OCI-LY1 (cell line): Measurements from ENCODE around the gene ZFY.
A peak's percentile ranks its signal among the peaks of the same experiment; 100 is the strongest.

Experiments used
- H2AFZ ChIP-seq: fragments of 200-600 bp; sonication (generic), shearing (Covaris generic); 2 replicates; pipeline ENCODE4 v1.6.0; 2014; ENCODE audit warnings: antibody characterized with exemption, mild to moderate bottlenecking, low read length
- H3F3A ChIP-seq: fragments of 200-600 bp; sonication (generic), shearing (Covaris generic); 2 replicates; pipeline ENCODE4 v1.6.0; 2014; ENCODE audit warnings: mild to moderate bottlenecking, antibody characterized with exemption, low read length, moderate library complexity; ENCODE audit not compliant: insufficient read depth
- H3K27ac ChIP-seq: fragments of 200-600 bp; sonication (generic); 2 replicates; pipeline ENCODE4 v1.5.1; 2014; ENCODE audit warnings: low read length, mixed run types, mild to moderate bottlenecking, low read depth; ENCODE audit not compliant: poor library complexity, severe bottlenecking
- H3K27me3 ChIP-seq: fragments of 200-600 bp; sonication (generic); 2 replicates; pipeline ENCODE4 v1.6.0; 2014; ENCODE audit warnings: antibody characterized with exemption, mild to moderate bottlenecking, low read length, moderate library complexity; ENCODE audit not compliant: insufficient read depth
- H3K36me3 ChIP-seq: fragments of 200-600 bp; sonication (generic); 2 replicates; pipeline ENCODE4 v1.6.1; 2014; ENCODE audit warnings: mild to moderate bottlenecking, antibody characterized with exemption, low read length, moderate library complexity, mixed read lengths; ENCODE audit not compliant: insufficient read depth
- H3K4me1 ChIP-seq: fragments of 200-600 bp; sonication (generic); 2 replicates; pipeline ENCODE4 v1.5.1; 2014; ENCODE audit warnings: mild to moderate bottlenecking, low read length, moderate library complexity; ENCODE audit not compliant: insufficient read depth, severe bottlenecking
- H3K4me2 ChIP-seq: fragments of 200-600 bp; sonication (generic), shearing (Covaris generic); 2 replicates; pipeline ENCODE4 v1.6.1; 2014; ENCODE audit warnings: low read length
- H3K4me3 ChIP-seq: fragments of 200-600 bp; sonication (generic); 2 replicates; pipeline ENCODE4 v1.5.1; 2014; ENCODE audit warnings: low read length, low read depth, mild to moderate bottlenecking, mixed read lengths; ENCODE audit not compliant: poor library complexity, severe bottlenecking
- H3K79me2 ChIP-seq: fragments of 200-600 bp; shearing (Covaris generic); 2 replicates; pipeline ENCODE4 v1.6.1; 2016; ENCODE audit warnings: mixed run types, low read length, mixed read lengths; ENCODE audit not compliant: insufficient read depth
- H3K9ac ChIP-seq: fragments of 200-600 bp; sonication (generic), shearing (Covaris generic); 2 replicates; pipeline ENCODE4 v1.6.1; 2014; ENCODE audit warnings: mild to moderate bottlenecking, low read length, mixed read lengths
- H3K9me2 ChIP-seq: fragments of 200-600 bp; sonication (generic), shearing (Covaris generic); 2 replicates; pipeline ENCODE4 v1.6.1; 2014; ENCODE audit warnings: low read depth, mild to moderate bottlenecking, low read length, mixed read lengths
- H3K9me3 ChIP-seq: fragments of 200-600 bp; shearing (Covaris generic); 2 replicates; pipeline ENCODE4 v1.6.1; 2014; ENCODE audit warnings: low read length, mixed read lengths
- H4K20me1 ChIP-seq: fragments of 200-600 bp; sonication (generic), shearing (Covaris generic); 2 replicates; pipeline ENCODE4 v1.6.0; 2016; ENCODE audit warnings: mild to moderate bottlenecking, low read length; ENCODE audit not compliant: insufficient read depth
- CTCF ChIP-seq: fragments of 200-600 bp; sonication (generic), shearing (Covaris generic); IDR thresholded peaks from 2 replicates; pipeline ENCODE4 v1.5.1; 2017; ENCODE audit warnings: mild to moderate bottlenecking, antibody characterized with exemption, low read length, moderate library complexity, mixed read lengths
- EZH2 ChIP-seq: fragments of 200-600 bp; sonication (generic), shearing (Covaris generic); IDR thresholded peaks from 2 replicates; pipeline ENCODE4 v1.8.0; 2017; ENCODE audit warnings: borderline replicate concordance, mixed run types, mild to moderate bottlenecking, antibody characterized with exemption, low read length, moderate library complexity, mixed read lengths

ZFY gene

GRCh38 chrY:3007967-3008366 is 72.8 kb downstream of the ZFY start:
- Histone ChIP-seq H3K4me3 (no peak overlapping the region), H3K27ac (no peak overlapping the region)
- no peak for TF ChIP-seq CTCF
- TF ChIP-seq EZH2: no peak

GRCh38 chrY:3012226-3012625 is 77.0 kb downstream of the ZFY start:
- Histone ChIP-seq H3K4me1 (peaks cover 20% of the 10 kb centered on the region), H3K27me3 (no peaks in the 10 kb centered on the region), H2AFZ (no peak overlapping the region), H3K9me3 (no peaks in the 10 kb centered on the region), H3K4me3 (no peak overlapping the region), H3K79me2 (no peaks in the 10 kb centered on the region; the same call in 1 of the 2 replicates), H3K4me2 (no peak overlapping the region), H4K20me1 (no peaks in the 10 kb centered on the region), H3K36me3 (peaks cover 4% of the 10 kb centered on the region; the same call in 1 of the 2 replicates), H3K9ac (no peak overlapping the region), H3K27ac (no peak overlapping the region), H3K9me2 (no peaks in the 10 kb centered on the region), H3F3A (no peaks in the 10 kb centered on the region)
- no peak for TF ChIP-seq EZH2
- TF ChIP-seq CTCF: no peak

More at GRCh38 chrY:3007967-3008366, 72.8 kb downstream of the ZFY start:
- Histone ChIP-seq H3K9me3 (no peaks in the 10 kb centered on the region), H3K36me3 (peaks cover 4% of the 10 kb centered on the region; the same call in 1 of the 2 replicates), H3K9me2 (no peaks in the 10 kb centered on the region), H3K9ac (no peak overlapping the region), H2AFZ (no peak overlapping the region), H3F3A (no peaks in the 10 kb centered on the region), H3K4me1 (peaks cover 30% of the 10 kb centered on the region), H3K4me2 (no peak overlapping the region), H4K20me1 (no peaks in the 10 kb centered on the region), H3K27me3 (no peaks in the 10 kb centered on the region), H3K79me2 (peaks cover 6% of the 10 kb centered on the region; the same call in 1 of the 2 replicates)

- TF ChIP-seq EZH2 (no peak), CTCF (no peak)
- Histone ChIP-seq H3K27me3 (no peaks in the 10 kb centered on the region), H3K9me3 (no peaks in the 10 kb centered on the region), H3K4me2 (no peak overlapping the region), H3K4me1 (peaks cover 61% of the 10 kb centered on the region), H3F3A (no peaks in the 10 kb centered on the region), H4K20me1 (no peaks in the 10 kb centered on the region), H3K36me3 (no peaks in the 10 kb centered on the region; the same call in 1 of the 2 replicates), H3K4me3 (no peak overlapping the region), H3K9me2 (no peaks in the 10 kb centered on the region), H3K79me2 (peaks cover under 1% of the 10 kb centered on the region; the same call in 1 of the 2 replicates), H2AFZ (no peak overlapping the region), H3K9ac (no peak overlapping the region), H3K27ac (peak overlapping the region; percentile 43)
These were observed 81.4 kb downstream of the ZFY start for GRCh38 chrY:3016594-3016993.
